Neural progenitor cell (in vitro differentiated cells): ENCODE results near the gene PTK6. TPM values are rescaled to one million over a fixed set of nuclear protein-coding genes. Genes with fewer than 3 reads are reported as not detected.

Experiments
- DNase-seq: peaks from one replicate; pipeline ENCODE4 v3.0.0-alpha.2; 2016; ENCODE audit warnings: low spot score
- H2AFZ ChIP-seq: fragments of 200-600 bp; sonication (generic); replicated peaks from 2 replicates; pipeline ENCODE4 v1.6.1; 2016; ENCODE audit warnings: antibody characterized with exemption
- H3F3A ChIP-seq: fragments of 200-600 bp; sonication (generic); 2 replicates; pipeline ENCODE4 v1.6.1; 2016; ENCODE audit warnings: antibody characterized with exemption, low read depth
- H3K27ac ChIP-seq: fragments of 200-600 bp; sonication (generic); 2 replicates; pipeline ENCODE4 v1.5.1; 2016; ENCODE audit warnings: mild to moderate bottlenecking
- H3K27me3 ChIP-seq: fragments of 200-600 bp; sonication (generic); 2 replicates; pipeline ENCODE4 v1.6.1; 2016; ENCODE audit warnings: mild to moderate bottlenecking, moderate library complexity
- H3K36me3 ChIP-seq: fragments of 200-600 bp; sonication (generic); 2 replicates; pipeline ENCODE4 v1.5.1; 2016
- H3K4me1 ChIP-seq: fragments of 200-600 bp; sonication (generic); 2 replicates; pipeline ENCODE4 v1.6.1; 2016; ENCODE audit warnings: mixed run types
- H3K4me2 ChIP-seq: fragments of 200-600 bp; sonication (generic); 2 replicates; pipeline ENCODE4 v1.6.1; 2016
- H3K4me3 ChIP-seq: fragments of 200-600 bp; sonication (generic); 2 replicates; pipeline ENCODE4 v1.5.1; 2016
- H3K79me2 ChIP-seq: fragments of 200-600 bp; sonication (generic); 2 replicates; pipeline ENCODE4 v1.6.1; 2016; ENCODE audit warnings: low read depth
- H3K9ac ChIP-seq: fragments of 200-600 bp; sonication (generic); 2 replicates; pipeline ENCODE4 v1.6.1; 2016
- H3K9me3 ChIP-seq: fragments of 200-600 bp; sonication (generic); 2 replicates; pipeline ENCODE4 v1.5.1; 2016; ENCODE audit warnings: low read depth
- H4K20me1 ChIP-seq: fragments of 200-600 bp; sonication (generic); 2 replicates; pipeline ENCODE4 v1.6.1; 2016; ENCODE audit warnings: low read depth
- H3K27ac Mint-ChIP-seq: 3 replicates; pipeline ENCODE4 v1.8.0; 2021; ENCODE audit warnings: mixed read lengths
- H3K27me3 Mint-ChIP-seq: 2 replicates; pipeline ENCODE4 v1.8.0; 2022; ENCODE audit warnings: low read depth, mild to moderate bottlenecking, inconsistent platforms, moderate library complexity, mixed read lengths; ENCODE audit not compliant: insufficient read depth
- H3K36me3 Mint-ChIP-seq: 3 replicates; pipeline ENCODE4 v1.8.0; 2021; ENCODE audit warnings: mixed read lengths
- H3K4me1 Mint-ChIP-seq: 3 replicates; pipeline ENCODE4 v1.8.0; 2021; ENCODE audit warnings: mixed read lengths
- H3K4me3 Mint-ChIP-seq: 3 replicates; pipeline ENCODE4 v1.8.0; 2021; ENCODE audit warnings: mild to moderate bottlenecking, moderate library complexity, mixed read lengths
- H3K9me3 Mint-ChIP-seq: 3 replicates; pipeline ENCODE4 v1.8.0; 2020; ENCODE audit warnings: mixed read lengths
- CTCF ChIP-seq: fragments of 200-600 bp; sonication (generic); IDR thresholded peaks from 2 replicates; pipeline ENCODE4 v1.5.1; 2017; ENCODE audit warnings: antibody characterized with exemption, mild to moderate bottlenecking
- EZH2 ChIP-seq: fragments of 200-600 bp; sonication (generic); IDR thresholded peaks from 2 replicates; pipeline ENCODE4 v1.6.1; 2017; ENCODE audit warnings: antibody characterized with exemption, mild to moderate bottlenecking, moderate library complexity
- EZH2phosphoT487 ChIP-seq: fragments of 200-600 bp; sonication (generic); IDR thresholded peaks from 2 replicates; pipeline ENCODE4 v1.6.1; 2017; ENCODE audit warnings: antibody characterized with exemption
- total RNA-seq: library from RNA; depleted of rRNA; stranded (reverse); fragments of >200 nt; gene quantifications from 2 replicates; pipeline ENCODE4 v1.2.3, GENCODE V29; 2015; ENCODE audit warnings: low replicate concordance

PTK6 gene
- total RNA-seq, 1 donor from 2014 or later = not detected

GRCh38 chr20:63497946-63498935 is 38.9 kb downstream of the PTK6 start:
- no peaks in the 10 kb centered on the region for H3K4me1 ChIP-seq
- no peak overlapping the region for H2AFZ ChIP-seq
- Mint-ChIP-seq H3K4me3 (peak overlapping the region; percentile 70), H3K9me3 (peaks cover 2% of the 10 kb centered on the region), H3K4me1 (peaks cover 9% of the 10 kb centered on the region), H3K36me3 (no peaks in the 10 kb centered on the region), H3K27ac (no peak overlapping the region), H3K27me3 (peaks cover 17% of the 10 kb centered on the region)
- peak; percentile 83 for TF ChIP-seq EZH2
- no peak for TF ChIP-seq CTCF
- peak; percentile 85 for TF ChIP-seq EZH2phosphoT487
- peaks cover 20% of the 10 kb centered on the region for H4K20me1 ChIP-seq
- peak overlapping the region; percentile 82 for H3K4me2 ChIP-seq
- H3F3A ChIP-seq = peaks cover 6% of the 10 kb centered on the region
- H3K4me3 ChIP-seq = peak overlapping the region; percentile 51
- no peak overlapping the region for H3K9ac ChIP-seq
- H3K27me3 ChIP-seq = peaks cover 77% of the 10 kb centered on the region
- H3K9me3 ChIP-seq = no peaks in the 10 kb centered on the region
- no peak for DNase-seq
- no peak overlapping the region for H3K27ac ChIP-seq
- no peaks in the 10 kb centered on the region for H3K36me3 ChIP-seq
- no peaks in the 10 kb centered on the region for H3K79me2 ChIP-seq

GRCh38 chr20:63497138-63497945 is 39.8 kb downstream of the PTK6 start:
- Histone ChIP-seq H3K36me3 (no peaks in the 10 kb centered on the region), H3K79me2 (no peaks in the 10 kb centered on the region), H3K9ac (no peak overlapping the region), H3K27me3 (peaks cover 70% of the 10 kb centered on the region), H3F3A (peaks cover 6% of the 10 kb centered on the region), H4K20me1 (peaks cover 20% of the 10 kb centered on the region), H3K4me1 (no peaks in the 10 kb centered on the region), H3K27ac (no peak overlapping the region), H2AFZ (no peak overlapping the region), H3K4me2 (no peak overlapping the region), H3K9me3 (no peaks in the 10 kb centered on the region), H3K4me3 (no peak overlapping the region)
- Mint-ChIP-seq H3K27me3 (peaks cover 22% of the 10 kb centered on the region), H3K4me3 (peak overlapping the region; percentile 69), H3K27ac (no peak overlapping the region), H3K36me3 (peaks cover under 1% of the 10 kb centered on the region), H3K9me3 (peaks cover 2% of the 10 kb centered on the region), H3K4me1 (peaks cover 9% of the 10 kb centered on the region)
- TF ChIP-seq EZH2phosphoT487 = no peak
- no peak for TF ChIP-seq EZH2
- no peak for TF ChIP-seq CTCF
- no peak for DNase-seq

DNA sequence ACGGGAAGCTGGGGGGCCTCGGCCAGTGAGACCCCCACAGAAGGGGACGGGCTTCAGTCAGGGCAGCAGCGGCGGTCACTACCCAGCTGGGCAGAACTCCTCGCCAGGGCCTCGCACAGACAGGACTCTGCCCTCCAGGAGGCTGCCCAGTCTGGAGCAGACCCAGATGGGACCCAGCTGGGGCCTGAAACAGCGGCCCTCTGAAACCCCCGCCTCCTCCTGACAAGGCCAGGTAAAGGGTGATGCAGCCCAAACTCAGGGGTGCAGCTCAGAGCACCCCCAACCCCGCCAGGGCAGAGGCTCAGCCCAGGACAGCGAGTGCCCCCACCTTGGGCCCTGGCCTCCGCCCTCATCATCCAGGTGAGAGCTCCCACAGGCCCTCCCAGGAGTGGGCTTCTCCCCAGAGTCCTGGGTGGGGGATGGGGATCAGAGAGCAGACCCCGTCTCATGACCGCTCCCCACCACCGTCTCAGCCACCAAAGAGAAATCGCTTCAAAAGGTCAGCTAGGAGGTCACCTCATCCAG is 40.5 kb downstream of the PTK6 start:
- Mint-ChIP-seq H3K4me3 (peak overlapping the region; percentile 69), H3K9me3 (peaks cover 7% of the 10 kb centered on the region), H3K4me1 (peaks cover 9% of the 10 kb centered on the region), H3K27me3 (peaks cover 28% of the 10 kb centered on the region), H3K36me3 (peaks cover 3% of the 10 kb centered on the region), H3K27ac (no peak overlapping the region)
- Histone ChIP-seq H4K20me1 (peaks cover 20% of the 10 kb centered on the region), H2AFZ (no peak overlapping the region), H3K36me3 (no peaks in the 10 kb centered on the region), H3K4me1 (no peaks in the 10 kb centered on the region), H3K27ac (no peak overlapping the region), H3K4me3 (no peak overlapping the region), H3K9ac (no peak overlapping the region), H3K27me3 (peaks cover 66% of the 10 kb centered on the region), H3K79me2 (no peaks in the 10 kb centered on the region), H3K4me2 (no peak overlapping the region), H3K9me3 (no peaks in the 10 kb centered on the region), H3F3A (peaks cover 6% of the 10 kb centered on the region)
- no peak for DNase-seq
- TF ChIP-seq EZH2phosphoT487 = no peak
- TF ChIP-seq EZH2 = no peak
- TF ChIP-seq CTCF = no peak
